A549 (cell line): ENCODE measurements around the gene RHOT1.

Experiments
- BCL3 ChIP-seq: fragments of >200 bp; sonication (Bioruptor Twin); formaldehyde crosslinking; IDR thresholded peaks from 3 replicates; pipeline ENCODE4 v1.6.1; 2016
- CBX8 ChIP-seq: fragments of 200-600 bp; sonication (generic); IDR thresholded peaks from 2 replicates; pipeline ENCODE4 v1.6.1; 2016
- CEBPB ChIP-seq, 2 experiments: fragments of >200 bp in 1 of 2; sonication (Bioruptor Twin) in 1 of 2; formaldehyde crosslinking in 1 of 2; IDR thresholded peaks; 2 replicates each; pipeline ENCODE4 v1.6.1; 2012 to 2016
- ELK1 ChIP-seq: fragments of 150-350 bp; IDR thresholded peaks from 2 replicates; pipeline ENCODE4 v1.6.1; 2014; ENCODE audit warnings: low read depth, mild to moderate bottlenecking, low read length
- MYC ChIP-seq: IDR thresholded peaks from 2 replicates; pipeline ENCODE4 v1.6.1; 2012; ENCODE audit warnings: mild to moderate bottlenecking, inconsistent platforms, low read length, improper control_type of control experiment, borderline replicate concordance
- NR3C1 ChIP-seq: fragments of >200 bp; sonication (Bioruptor Twin); formaldehyde crosslinking; IDR thresholded peaks from 3 replicates; pipeline ENCODE4 v1.6.1; 2017
- RAD21 ChIP-seq, 2 experiments: fragments of >200 bp in 1 of 2; sonication (Bioruptor Twin) in 1 of 2; formaldehyde crosslinking in 1 of 2; IDR thresholded peaks in 1 of 2; conservative IDR thresholded peaks in 1 of 2; 2 replicates in 1 of 2; 3 replicates in 1 of 2; pipeline ENCODE4 v1.6.1; 2012 to 2018; ENCODE audit warnings: inconsistent platforms in 1 of 2
- RCOR1 ChIP-seq: fragments of 150-350 bp; IDR thresholded peaks from 2 replicates; pipeline ENCODE4 v1.6.1; 2014; ENCODE audit warnings: antibody characterized with exemption, low read length, low read depth
- TF ChIP-seq, protein P1 (sequence below): fragments of >200 bp; sonication (Bioruptor Twin); formaldehyde crosslinking; IDR thresholded peaks from 3 replicates; pipeline ENCODE4 v1.5.1; 2016

DNA sequence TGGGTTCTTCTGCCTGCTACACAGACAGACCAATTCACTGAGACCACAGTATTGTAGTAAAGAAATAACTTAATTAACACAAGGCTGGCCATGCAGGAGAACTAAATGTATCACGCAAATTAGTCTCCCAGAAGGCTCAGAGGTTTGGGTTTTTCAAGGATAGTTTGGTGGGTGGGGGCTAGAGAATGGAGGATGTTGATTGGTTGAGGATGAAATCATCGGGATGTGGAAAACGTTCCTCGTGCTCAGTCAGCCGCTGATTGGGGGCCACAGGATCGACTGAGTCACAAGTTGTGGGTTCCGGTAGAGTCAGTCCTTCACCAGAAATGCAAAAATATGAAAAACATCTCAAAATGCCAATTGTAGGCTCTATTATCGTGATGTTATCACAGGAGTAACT is 18.7 kb downstream of the RHOT1 start:
- TF ChIP-seq, protein P1, sequence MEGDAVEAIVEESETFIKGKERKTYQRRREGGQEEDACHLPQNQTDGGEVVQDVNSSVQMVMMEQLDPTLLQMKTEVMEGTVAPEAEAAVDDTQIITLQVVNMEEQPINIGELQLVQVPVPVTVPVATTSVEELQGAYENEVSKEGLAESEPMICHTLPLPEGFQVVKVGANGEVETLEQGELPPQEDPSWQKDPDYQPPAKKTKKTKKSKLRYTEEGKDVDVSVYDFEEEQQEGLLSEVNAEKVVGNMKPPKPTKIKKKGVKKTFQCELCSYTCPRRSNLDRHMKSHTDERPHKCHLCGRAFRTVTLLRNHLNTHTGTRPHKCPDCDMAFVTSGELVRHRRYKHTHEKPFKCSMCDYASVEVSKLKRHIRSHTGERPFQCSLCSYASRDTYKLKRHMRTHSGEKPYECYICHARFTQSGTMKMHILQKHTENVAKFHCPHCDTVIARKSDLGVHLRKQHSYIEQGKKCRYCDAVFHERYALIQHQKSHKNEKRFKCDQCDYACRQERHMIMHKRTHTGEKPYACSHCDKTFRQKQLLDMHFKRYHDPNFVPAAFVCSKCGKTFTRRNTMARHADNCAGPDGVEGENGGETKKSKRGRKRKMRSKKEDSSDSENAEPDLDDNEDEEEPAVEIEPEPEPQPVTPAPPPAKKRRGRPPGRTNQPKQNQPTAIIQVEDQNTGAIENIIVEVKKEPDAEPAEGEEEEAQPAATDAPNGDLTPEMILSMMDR: no peak
- TF ChIP-seq MYC: no peak
- no peak for TF ChIP-seq CEBPB (IDR thresholded peaks at IDR 0.05)
- TF ChIP-seq RAD21 (conservative IDR thresholded peaks at IDR 0.05 in 1 of 2, IDR thresholded peaks at IDR 0.05 in 1 of 2): no peak
- TF ChIP-seq CBX8: no peak
- no peak for TF ChIP-seq ELK1
- no peak for TF ChIP-seq BCL3
- TF ChIP-seq NR3C1: no peak
- no peak for TF ChIP-seq RCOR1
